Measurements from ENCODE around the gene SLC48A1. TPM values are rescaled to one million over a fixed set of nuclear protein-coding genes. Genes with fewer than 3 reads are reported as not detected.
A peak's percentile ranks its signal among the peaks of the same experiment; 100 is the strongest.

Gene SLC48A1
- total RNA-seq, 1 donor from 2014 or later = 11.5 TPM

- no peak for TF ChIP-seq CTCF (IDR thresholded peaks at IDR 0.05)
- Mint-ChIP-seq H3K27ac (ENCODE audit: unreplicated experiment) (no peak overlapping the region), H3K4me3 (ENCODE audit: unreplicated experiment) (no peak overlapping the region), H3K27me3 (ENCODE audit: low read depth) (peaks cover 2% of the 10 kb centered on the region), H3K4me1 (ENCODE audit: low read depth) (peaks cover 23% of the 10 kb centered on the region), H3K36me3 (ENCODE audit: low read depth) (no peaks in the 10 kb centered on the region), H3K9me3 (ENCODE audit: low read depth) (no peaks in the 10 kb centered on the region)
- DNase-seq (ENCODE audit: low spot score) = no peak
Measured at GRCh38 chr12:47736216-47736615, 36.8 kb upstream of the SLC48A1 start.

GRCh38 chr12:47736877-47737676, 36.0 kb upstream of the SLC48A1 start:
- Mint-ChIP-seq H3K4me3 (ENCODE audit: unreplicated experiment) (peak overlapping the region; percentile 54), H3K9me3 (ENCODE audit: low read depth) (no peaks in the 10 kb centered on the region), H3K27me3 (ENCODE audit: low read depth) (peaks cover 2% of the 10 kb centered on the region), H3K36me3 (ENCODE audit: low read depth) (no peaks in the 10 kb centered on the region), H3K27ac (ENCODE audit: unreplicated experiment) (peak overlapping the region; percentile 89), H3K4me1 (ENCODE audit: low read depth) (peaks cover 28% of the 10 kb centered on the region)
- DNase-seq (ENCODE audit: low spot score) = no peak
- TF ChIP-seq CTCF (IDR thresholded peaks at IDR 0.05) = peak; percentile 1

- no peaks in the 10 kb centered on the region for H3K36me3 Mint-ChIP-seq (ENCODE audit: low read depth)
- H3K27me3 Mint-ChIP-seq (ENCODE audit: low read depth) = peaks cover 6% of the 10 kb centered on the region
- no peak overlapping the region for H3K4me3 Mint-ChIP-seq (ENCODE audit: unreplicated experiment)
- H3K9me3 Mint-ChIP-seq (ENCODE audit: low read depth) = no peaks in the 10 kb centered on the region
- H3K27ac Mint-ChIP-seq (ENCODE audit: unreplicated experiment) = no peak overlapping the region
- DNase-seq (ENCODE audit: low spot score) = no peak
- no peak for TF ChIP-seq CTCF (IDR thresholded peaks at IDR 0.05)
- H3K4me1 Mint-ChIP-seq (ENCODE audit: low read depth) = peaks cover 28% of the 10 kb centered on the region
Measured at GRCh38 chr12:47737936-47738594, 35.0 kb upstream of the SLC48A1 start.

- Mint-ChIP-seq H3K9me3 (ENCODE audit: low read depth) (no peaks in the 10 kb centered on the region), H3K27ac (ENCODE audit: unreplicated experiment) (no peak overlapping the region), H3K27me3 (ENCODE audit: low read depth) (peaks cover 14% of the 10 kb centered on the region), H3K36me3 (ENCODE audit: low read depth) (no peaks in the 10 kb centered on the region), H3K4me1 (ENCODE audit: low read depth) (peaks cover 28% of the 10 kb centered on the region), H3K4me3 (ENCODE audit: unreplicated experiment) (no peak overlapping the region)
- no peak for TF ChIP-seq CTCF (IDR thresholded peaks at IDR 0.05)
- DNase-seq (ENCODE audit: low spot score) = no peak
Measured at GRCh38 chr12:47739297-47739696, 33.7 kb upstream of the SLC48A1 start.

- Mint-ChIP-seq H3K4me1 (ENCODE audit: low read depth) (peaks cover 28% of the 10 kb centered on the region), H3K27ac (ENCODE audit: unreplicated experiment) (no peak overlapping the region), H3K27me3 (ENCODE audit: low read depth) (peaks cover 19% of the 10 kb centered on the region), H3K4me3 (ENCODE audit: unreplicated experiment) (no peak overlapping the region), H3K9me3 (ENCODE audit: low read depth) (no peaks in the 10 kb centered on the region), H3K36me3 (ENCODE audit: low read depth) (no peaks in the 10 kb centered on the region)
- no peak for DNase-seq (ENCODE audit: low spot score)
- TF ChIP-seq CTCF (IDR thresholded peaks at IDR 0.05) = no peak
Measured at GRCh38 chr12:47739979-47740378, 33.1 kb upstream of the SLC48A1 start.
